ENCODE data around the gene TEAD3. TPM values are rescaled to one million over a fixed set of nuclear protein-coding genes. Genes with fewer than 3 reads are reported as not detected.

The TEAD3 gene
- total RNA-seq, 1 donor from 2014 or later = 28.0 TPM

DNA sequence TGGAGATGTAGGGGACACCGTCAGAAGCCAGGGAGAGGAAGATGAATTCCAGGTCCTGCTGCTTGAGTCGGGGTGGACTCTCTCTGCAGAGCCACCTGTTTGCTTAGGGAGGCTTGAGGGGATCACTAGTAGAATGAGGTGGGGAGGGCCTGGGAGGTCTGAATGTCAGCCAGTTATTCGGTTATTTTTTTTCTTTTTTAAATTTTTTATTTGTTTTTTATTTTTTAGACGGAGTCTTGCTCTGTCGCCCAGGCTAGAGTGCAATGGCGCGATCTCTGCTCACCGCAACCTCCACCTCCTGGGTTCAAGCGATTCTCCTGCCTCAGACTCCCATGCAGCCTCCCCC lies 8.4 kb downstream of the TEAD3 start:
- TF ChIP-seq, protein P1, sequence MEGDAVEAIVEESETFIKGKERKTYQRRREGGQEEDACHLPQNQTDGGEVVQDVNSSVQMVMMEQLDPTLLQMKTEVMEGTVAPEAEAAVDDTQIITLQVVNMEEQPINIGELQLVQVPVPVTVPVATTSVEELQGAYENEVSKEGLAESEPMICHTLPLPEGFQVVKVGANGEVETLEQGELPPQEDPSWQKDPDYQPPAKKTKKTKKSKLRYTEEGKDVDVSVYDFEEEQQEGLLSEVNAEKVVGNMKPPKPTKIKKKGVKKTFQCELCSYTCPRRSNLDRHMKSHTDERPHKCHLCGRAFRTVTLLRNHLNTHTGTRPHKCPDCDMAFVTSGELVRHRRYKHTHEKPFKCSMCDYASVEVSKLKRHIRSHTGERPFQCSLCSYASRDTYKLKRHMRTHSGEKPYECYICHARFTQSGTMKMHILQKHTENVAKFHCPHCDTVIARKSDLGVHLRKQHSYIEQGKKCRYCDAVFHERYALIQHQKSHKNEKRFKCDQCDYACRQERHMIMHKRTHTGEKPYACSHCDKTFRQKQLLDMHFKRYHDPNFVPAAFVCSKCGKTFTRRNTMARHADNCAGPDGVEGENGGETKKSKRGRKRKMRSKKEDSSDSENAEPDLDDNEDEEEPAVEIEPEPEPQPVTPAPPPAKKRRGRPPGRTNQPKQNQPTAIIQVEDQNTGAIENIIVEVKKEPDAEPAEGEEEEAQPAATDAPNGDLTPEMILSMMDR (IDR thresholded peaks at IDR 0.05; ENCODE audit: borderline replicate concordance) = no peak
- H3K36me3 ChIP-seq = no peaks in the 10 kb centered on the region
- H3K4me1 ChIP-seq = peaks cover 86% of the 10 kb centered on the region
- intact Hi-C loops (cut with micrococcal nuclease) = no loop called here
- no peaks in the 10 kb centered on the region for H3K27me3 ChIP-seq (ENCODE audit: low read depth)
- DNase-seq = no peak
- H3K9me3 ChIP-seq (replicated peaks) = no peaks in the 10 kb centered on the region
- peak overlapping the region; percentile 87 for H3K27ac ChIP-seq (replicated peaks)
- no peak overlapping the region for H3K4me3 ChIP-seq

DNA sequence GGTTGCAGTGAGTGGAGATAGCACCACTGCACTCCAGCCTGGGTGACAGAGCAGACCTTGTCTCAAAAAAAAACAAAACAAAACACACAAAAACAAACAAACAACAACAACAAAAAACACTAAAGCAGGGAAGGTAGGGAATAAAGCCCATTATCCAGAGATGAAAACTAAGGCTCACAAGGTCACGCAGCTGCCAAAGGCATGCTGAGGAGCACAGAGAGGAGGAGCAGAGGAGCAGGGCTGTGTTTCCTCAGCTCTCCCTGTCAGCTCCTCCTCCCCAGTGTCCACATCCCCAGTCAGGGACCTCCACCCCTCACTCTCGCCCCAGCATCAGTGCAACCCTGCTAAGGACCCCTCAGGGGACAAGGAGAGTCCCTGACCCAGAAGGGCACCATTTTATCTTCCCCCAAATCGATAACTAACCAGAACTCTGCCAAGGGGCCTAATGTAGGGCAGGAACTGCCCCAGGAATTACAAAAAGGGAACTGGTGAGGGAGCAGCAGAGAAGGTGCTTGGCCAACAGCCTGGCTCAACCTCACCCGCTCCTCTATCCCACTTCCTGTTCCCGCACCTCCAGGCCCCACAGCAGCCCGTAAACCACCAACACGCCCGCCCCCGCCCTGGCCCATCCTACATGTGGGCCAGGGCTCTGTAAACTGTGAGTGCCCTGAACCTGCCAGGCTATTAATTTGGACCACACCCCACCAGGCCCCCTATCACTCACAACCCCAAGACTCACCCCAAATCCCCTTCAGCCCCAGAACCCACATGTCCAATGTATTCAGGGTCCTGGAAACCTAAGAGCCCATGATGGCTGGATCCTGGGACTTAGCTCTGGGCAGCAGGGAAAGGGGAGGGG lies 9.0 kb downstream of the TEAD3 start:
- no peaks in the 10 kb centered on the region for H3K27me3 ChIP-seq (ENCODE audit: low read depth)
- H3K4me3 ChIP-seq = no peak overlapping the region
- intact Hi-C loops (cut with micrococcal nuclease) = no loop called here
- H3K4me1 ChIP-seq = peaks cover 80% of the 10 kb centered on the region
- DNase-seq = peak; percentile 16
- no peaks in the 10 kb centered on the region for H3K36me3 ChIP-seq
- TF ChIP-seq, protein P1 (IDR thresholded peaks at IDR 0.05; ENCODE audit: borderline replicate concordance) = no peak
- no peaks in the 10 kb centered on the region for H3K9me3 ChIP-seq (replicated peaks)
- peak overlapping the region; percentile 87 for H3K27ac ChIP-seq (replicated peaks)

DNA sequence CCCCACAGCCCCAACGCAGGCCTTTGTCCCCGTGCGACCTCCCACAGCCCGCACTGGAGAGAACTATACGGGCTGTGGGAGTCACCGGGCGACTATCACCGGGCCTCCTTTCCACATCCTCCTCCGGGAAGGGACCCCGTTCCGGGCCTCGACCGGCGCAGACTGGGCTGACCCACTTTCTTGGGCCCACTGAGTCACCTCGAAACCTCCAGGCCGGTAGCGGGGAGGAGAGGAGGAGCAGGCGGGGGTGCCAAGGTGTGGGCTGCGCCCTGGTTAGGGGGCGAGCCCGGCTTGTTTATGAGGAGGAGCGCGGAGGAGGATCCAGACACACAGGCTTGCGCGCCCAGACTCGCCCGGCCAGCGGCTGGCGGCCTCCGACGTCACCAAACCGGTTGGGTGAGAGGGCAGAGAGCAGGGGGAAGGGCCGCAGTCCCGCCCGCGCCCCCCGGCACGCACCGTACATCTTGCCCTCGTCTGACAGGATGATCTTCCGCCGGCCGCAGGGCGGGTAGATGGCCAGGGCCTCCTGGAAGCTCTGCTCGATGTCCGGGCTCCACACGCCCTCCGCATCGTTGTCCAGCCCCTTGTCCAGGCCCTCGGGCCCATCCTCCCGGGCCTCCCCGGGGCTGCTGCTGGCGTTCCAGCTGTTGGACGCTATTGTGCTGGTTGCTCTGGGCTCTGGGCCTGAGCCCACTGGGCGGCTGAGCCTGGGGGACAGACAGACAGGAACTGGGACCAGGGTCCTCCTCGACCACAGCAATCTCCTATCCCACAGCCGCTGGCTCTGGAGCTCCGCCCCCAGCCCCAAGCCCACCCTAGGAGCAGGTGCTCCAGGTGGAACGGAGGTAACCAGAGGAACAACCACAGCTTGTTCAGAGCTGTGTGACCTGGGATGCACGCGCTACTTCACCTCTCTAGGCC lies 10.6 kb downstream of the TEAD3 start:
- Histone ChIP-seq H3K4me3 (peak overlapping the region; percentile 54), H3K27me3 (ENCODE audit: low read depth) (no peaks in the 10 kb centered on the region), H3K9me3 (replicated peaks) (no peaks in the 10 kb centered on the region), H3K4me1 (peaks cover 70% of the 10 kb centered on the region), H3K27ac (replicated peaks) (peak overlapping the region; percentile 76), H3K36me3 (peaks cover 7% of the 10 kb centered on the region)
- peak; percentile 36 for DNase-seq
- intact Hi-C loops (cut with micrococcal nuclease) = no loop called here
- TF ChIP-seq, protein P1 (IDR thresholded peaks at IDR 0.05; ENCODE audit: borderline replicate concordance) = no peak

DNA sequence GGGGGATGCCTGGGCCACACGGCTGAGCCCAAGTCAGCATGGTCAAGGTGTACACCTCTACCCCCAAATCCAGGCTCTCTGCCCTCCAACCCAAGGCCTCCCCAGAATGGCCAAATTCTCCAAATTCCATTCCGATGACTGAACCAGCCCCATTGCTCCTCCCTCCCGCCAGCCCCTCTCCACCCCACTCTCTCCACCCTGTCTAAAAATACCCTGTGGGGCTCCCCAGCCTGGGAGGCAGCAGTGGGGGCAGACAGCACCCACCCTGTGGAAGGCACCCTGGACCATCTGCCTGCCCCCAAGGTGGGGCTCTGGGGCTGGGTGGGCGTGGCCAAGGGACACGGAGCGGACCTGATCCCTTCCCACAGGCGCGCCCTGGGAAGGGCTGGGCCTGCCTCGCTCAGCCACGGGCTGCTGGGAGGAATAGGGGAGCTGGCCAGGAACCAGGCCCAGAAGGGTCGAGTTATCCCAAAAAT lies 11.4 kb downstream of the TEAD3 start:
- DNase-seq = no peak
- H3K4me1 ChIP-seq = peaks cover 70% of the 10 kb centered on the region
- intact Hi-C loops (cut with micrococcal nuclease) = no loop called here
- peak overlapping the region; percentile 76 for H3K27ac ChIP-seq (replicated peaks)
- no peaks in the 10 kb centered on the region for H3K9me3 ChIP-seq (replicated peaks)
- no peaks in the 10 kb centered on the region for H3K27me3 ChIP-seq (ENCODE audit: low read depth)
- H3K4me3 ChIP-seq = peak overlapping the region; percentile 54
- TF ChIP-seq, protein P1 (IDR thresholded peaks at IDR 0.05; ENCODE audit: borderline replicate concordance) = no peak
- peaks cover 8% of the 10 kb centered on the region for H3K36me3 ChIP-seq

DNA sequence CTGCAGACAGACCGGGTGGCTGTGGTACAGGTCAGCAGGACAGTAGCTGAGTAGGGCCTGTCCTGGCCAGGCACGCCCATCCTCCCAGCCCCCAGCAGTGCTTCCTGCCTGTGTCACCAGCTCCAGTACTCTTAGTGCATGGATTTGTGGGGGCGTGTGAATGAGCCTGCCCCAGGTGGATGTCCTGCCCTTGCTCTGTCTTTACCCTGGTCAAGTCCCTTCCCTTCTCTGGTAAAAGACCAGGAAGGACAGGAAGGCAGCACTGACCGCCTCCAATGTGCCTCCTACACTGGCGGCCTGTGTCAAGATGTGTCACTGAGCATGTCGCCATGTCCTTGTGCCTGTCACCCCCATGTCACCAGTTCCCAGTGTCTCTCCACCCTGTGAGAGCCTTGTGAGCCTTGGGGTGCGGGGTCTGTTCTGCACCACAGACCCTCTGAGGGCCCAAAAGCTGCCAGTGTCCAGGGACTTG lies 11.9 kb downstream of the TEAD3 start:
- Histone ChIP-seq H3K4me1 (peaks cover 66% of the 10 kb centered on the region), H3K9me3 (replicated peaks) (no peaks in the 10 kb centered on the region), H3K27me3 (ENCODE audit: low read depth) (no peaks in the 10 kb centered on the region), H3K36me3 (peaks cover 13% of the 10 kb centered on the region), H3K27ac (replicated peaks) (peak overlapping the region; percentile 76), H3K4me3 (no peak overlapping the region)
- intact Hi-C loops (cut with micrococcal nuclease) = no loop called here
- TF ChIP-seq, protein P1 (IDR thresholded peaks at IDR 0.05; ENCODE audit: borderline replicate concordance) = no peak
- no peak for DNase-seq
